ENCODE results near the gene EIF3A.
"Not testable (repeated sequence)": the region's sequence is repeated elsewhere in the genome, so short reads cannot be mapped to it uniquely, and the experiment has no call there.

The EIF3A gene

GRCh38 chr10:119051775-119052174, 28.8 kb downstream of the EIF3A start:
- DNase-seq (ENCODE audit: low read depth) = no peak

GRCh38 chr10:119049777-119050176, 30.8 kb downstream of the EIF3A start:
- no peak for DNase-seq (ENCODE audit: low read depth)

DNA sequence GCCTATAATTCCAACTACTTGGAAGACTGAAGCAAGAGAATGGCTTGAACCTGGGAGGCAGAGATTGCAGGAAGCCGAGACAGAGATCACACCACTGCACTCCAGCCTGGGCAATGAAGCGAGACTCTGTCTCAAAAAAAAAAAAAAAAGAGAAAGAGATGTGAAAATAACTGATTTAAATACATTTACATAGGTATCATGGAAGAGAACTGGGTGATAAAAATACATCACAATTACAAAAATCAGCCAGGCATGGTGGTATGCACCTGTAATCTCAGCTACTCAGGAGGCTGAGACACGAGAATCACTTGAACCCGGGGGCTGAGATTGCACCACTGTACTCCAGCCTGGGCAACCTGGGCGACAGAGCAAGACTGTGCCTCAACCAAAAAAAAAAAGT, 31.3 kb downstream of the EIF3A start:
- no peak for DNase-seq (ENCODE audit: low read depth)

GRCh38 chr10:119045561-119045960, 35.1 kb downstream of the EIF3A start:
- DNase-seq (ENCODE audit: low read depth) = no peak

DNA sequence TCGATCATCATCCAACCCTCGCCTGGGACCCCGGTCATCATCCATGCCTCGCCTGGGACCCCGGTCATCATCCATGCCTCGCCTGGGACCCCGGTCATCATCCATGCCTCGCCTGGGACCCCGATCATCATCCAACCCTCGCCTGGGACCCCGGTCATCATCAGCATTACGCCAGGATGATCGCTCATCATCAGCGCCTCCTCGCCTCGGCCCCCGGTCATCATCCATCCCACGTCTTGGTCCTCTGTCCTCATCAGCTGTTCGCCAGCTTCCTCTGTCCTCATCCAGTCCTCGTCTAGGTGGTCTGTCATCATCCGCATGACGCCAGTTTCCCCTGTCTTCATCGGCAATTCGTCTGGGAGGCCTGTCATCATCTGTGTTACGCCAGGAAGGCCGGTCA, 38.4 kb downstream of the EIF3A start:
- DNase-seq (ENCODE audit: low read depth) = no peak

GRCh38 chr10:119041326-119041725, 39.3 kb downstream of the EIF3A start:
- no peak for DNase-seq (ENCODE audit: low read depth)

- no peak for DNase-seq (ENCODE audit: low read depth)
These were observed 41.5 kb downstream of the EIF3A start for GRCh38 chr10:119039161-119039560.

DNA sequence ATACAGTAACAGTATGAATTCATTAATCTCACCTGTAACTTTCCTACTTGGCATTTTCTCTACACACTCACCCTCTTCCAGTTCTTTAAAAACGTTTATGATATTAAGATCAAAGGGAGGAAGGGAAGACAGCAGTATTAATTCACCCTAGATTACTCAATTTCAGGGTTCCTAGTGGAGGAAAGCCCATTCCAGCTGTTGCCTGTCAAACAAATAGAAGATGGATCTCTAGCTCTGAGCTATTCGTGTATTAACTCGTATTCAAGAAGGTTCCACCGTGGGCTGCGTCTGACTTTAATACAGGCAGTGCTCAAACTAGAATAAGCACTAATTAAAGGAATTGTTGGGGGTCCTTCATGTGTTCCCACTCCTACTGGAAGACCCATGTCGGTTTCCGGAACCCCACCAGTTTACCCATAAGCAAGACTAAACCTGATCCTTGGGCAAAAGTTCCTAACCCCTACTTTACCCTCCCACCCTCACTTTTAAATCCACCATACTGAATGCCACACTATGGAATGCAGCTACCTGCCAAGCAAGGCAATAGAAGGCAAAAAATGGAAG, 49.0 kb downstream of the EIF3A start:
- no peak for DNase-seq (ENCODE audit: low read depth)

DNA sequence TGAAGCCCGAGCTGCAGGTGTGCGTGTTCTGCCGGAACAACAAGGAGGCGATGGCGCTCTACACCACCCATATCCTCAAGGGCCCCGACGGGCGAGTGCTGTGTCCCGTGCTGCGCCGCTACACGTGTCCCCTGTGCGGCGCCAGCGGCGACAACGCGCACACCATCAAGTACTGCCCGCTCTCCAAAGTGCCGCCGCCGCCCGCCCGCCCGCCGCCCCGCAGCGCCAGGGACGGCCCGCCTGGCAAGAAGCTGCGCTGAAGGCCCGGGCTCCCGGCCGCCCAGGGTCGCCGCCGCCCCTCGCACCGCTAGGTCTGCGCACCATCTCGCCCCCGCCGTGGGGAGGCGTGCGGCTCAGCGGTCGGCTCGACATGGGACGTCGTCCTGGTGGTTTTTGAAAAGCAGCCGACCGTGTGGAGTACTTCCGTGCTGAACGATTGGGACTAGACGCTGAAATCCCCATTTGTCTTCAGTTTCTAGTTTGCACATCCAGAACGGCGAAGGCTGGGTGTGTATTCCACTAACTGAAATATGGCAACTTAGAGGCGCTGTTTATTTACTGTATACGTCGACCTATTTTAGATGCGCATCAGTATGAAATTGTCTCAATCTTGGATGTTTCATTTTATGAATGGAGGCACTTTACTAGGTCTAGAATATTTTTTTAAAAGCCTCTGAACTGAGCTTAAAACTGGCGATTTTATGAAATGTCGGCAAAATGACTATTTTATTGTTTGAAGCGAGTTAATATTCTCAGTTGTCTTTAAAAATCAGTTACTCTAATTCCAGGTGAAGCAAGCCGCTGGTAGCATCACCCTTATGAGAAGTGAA, 50.0 kb downstream of the EIF3A start:
- peak; percentile 21 for DNase-seq (ENCODE audit: low read depth)

DNA sequence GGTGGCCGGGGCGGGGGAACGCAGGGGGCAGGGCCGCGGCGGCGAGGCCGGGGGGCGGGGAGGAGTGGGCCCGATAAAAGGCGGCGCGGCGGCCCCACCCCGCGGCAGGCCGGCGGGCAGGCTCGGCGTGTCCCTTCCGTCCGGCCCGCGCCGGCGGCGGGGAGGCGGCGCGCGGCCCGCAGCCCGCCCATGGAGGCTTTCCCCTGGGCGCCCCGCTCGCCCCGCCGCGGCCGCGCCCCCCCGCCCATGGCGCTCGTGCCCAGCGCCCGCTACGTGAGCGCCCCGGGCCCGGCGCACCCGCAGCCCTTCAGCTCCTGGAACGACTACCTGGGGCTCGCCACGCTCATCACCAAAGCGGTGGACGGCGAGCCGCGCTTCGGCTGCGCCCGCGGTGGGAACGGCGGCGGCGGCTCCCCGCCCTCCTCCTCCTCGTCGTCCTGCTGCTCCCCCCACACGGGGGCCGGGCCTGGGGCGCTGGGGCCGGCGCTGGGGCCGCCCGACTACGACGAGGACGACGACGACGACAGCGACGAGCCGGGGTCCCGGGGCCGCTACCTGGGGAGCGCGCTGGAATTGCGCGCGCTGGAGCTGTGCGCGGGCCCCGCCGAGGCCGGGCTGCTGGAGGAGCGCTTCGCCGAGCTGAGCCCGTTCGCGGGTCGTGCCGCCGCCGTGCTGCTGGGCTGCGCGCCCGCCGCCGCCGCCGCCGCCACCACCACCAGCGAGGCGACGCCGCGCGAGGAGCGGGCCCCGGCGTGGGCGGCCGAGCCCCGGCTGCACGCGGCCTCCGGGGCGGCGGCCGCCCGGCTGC, 50.8 kb downstream of the EIF3A start, which contains the start of gene NANOS1:
NANOS1 (plus strand) TSS at position 102 of the 808 bp plus-strand sequence; CDS start at position 190, 88 bp downstream.
- no peak for DNase-seq (ENCODE audit: low read depth)

DNA sequence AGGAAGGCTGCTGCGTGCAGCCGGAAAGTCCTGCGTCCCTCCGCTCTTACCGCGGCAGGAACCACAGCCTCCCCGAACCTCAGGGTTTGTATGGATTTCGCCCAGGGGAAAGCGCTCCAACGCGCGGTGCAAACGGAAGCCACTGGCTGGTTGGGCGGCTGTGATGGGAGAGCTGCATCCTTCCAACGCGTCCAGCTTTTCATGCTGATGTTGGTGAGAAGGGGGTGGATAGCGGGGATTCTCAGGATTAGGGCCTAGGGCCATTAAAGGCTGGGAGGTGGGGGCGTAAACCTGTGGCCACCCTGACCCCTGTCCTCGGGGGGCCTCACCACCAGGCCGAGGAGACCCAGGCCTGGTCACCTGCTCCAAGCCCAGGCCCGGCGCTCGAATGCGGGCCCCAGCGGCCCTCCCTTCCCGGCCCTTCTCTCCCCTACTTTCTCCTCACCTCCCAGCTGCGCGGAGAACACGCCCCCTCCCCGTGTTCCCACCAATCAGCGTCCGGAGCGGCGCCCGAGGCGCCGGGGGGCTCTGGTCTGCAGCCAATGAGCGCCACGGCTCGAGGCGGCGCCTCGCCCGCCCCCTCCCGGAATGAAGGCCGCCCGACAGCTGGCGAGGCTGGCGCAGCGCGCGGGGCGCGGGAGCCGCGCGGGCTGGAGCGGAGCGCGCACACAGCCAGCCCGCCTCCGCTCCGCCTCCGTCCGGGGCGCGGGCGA, 51.6 kb downstream of the EIF3A start:
- DNase-seq (ENCODE audit: low read depth) = peak; percentile 70

GRCh38 chr10:119028445-119028899, 52.1 kb downstream of the EIF3A start:
- not testable (repeated sequence) for DNase-seq (ENCODE audit: low read depth)

- no peak for DNase-seq (ENCODE audit: low read depth)
These were observed 54.1 kb downstream of the EIF3A start for GRCh38 chr10:119026301-119027110.

- no peak for DNase-seq (ENCODE audit: low read depth)
These were observed 54.8 kb downstream of the EIF3A start for GRCh38 chr10:119025776-119026175.

DNA sequence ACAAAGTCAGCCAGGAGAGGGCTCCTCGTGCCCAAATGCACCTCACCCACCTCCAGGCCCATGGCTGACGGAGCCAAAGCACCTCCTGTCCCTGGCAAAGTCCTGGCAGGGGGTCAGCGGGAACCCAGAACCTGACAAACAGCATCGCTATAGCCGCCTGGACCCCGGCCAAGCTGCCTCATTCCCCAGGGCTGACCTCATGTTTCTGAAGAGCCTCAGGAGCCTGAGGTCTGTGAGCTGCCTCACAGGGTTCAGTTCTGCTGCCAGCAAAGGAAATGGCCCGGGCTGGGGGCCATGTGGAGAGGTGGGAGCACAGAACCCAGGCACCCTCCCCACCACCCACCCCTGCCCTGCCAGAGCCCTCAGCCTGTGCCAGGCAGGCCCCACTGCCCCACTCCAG, 55.3 kb downstream of the EIF3A start:
- DNase-seq (ENCODE audit: low read depth) = no peak

DNA sequence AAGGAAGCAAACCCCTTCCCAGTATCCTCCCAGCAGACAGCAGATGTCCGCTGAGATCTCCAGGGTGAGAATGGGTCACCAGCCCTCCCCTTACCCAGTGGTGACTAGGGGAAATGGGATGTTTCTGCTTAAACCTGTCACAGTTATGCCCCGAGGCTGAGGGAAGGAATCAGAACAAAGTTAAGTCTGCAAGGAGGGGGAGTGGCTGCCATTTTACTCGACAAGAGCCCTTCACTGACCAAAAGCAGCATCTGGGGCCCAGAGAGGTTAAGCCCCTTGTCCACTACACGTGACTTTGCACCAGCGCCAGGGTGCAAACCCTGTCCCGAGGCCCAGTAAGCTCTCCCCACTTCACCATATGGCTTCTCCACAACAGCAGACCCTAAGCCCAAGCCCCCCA, 55.7 kb downstream of the EIF3A start:
- no peak for DNase-seq (ENCODE audit: low read depth)

DNA sequence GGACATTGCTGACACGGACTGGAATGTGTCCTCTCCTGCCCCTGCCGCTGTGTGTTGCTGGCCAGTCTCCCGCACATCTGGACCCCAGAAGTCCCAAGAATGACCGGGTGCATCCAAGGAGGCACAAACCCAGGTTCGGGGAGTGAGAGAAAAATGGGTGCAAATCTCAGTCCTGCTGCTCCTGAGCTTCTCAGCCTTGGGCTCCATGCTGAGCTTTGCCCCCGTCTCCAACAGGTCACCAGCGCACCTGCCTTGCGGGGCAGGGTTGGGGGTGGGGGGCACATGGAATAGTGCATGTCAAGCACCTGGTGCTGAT, 57.1 kb downstream of the EIF3A start:
- no peak for DNase-seq (ENCODE audit: low read depth)

GRCh38 chr10:119022846-119023552, 57.6 kb downstream of the EIF3A start:
- DNase-seq (ENCODE audit: low read depth) = no peak

GRCh38 chr10:119020627-119020946, 60.0 kb downstream of the EIF3A start:
- peak; percentile 26 for DNase-seq (ENCODE audit: low read depth)

GRCh38 chr10:119007211-119007574, 73.4 kb downstream of the EIF3A start:
- DNase-seq (ENCODE audit: low read depth) = no peak
